ENCODE data around the gene PLEKHG4B.
"Not testable (repeated sequence)": the region's sequence is repeated elsewhere in the genome, so short reads cannot be mapped to it uniquely, and the experiment has no call there.

The PLEKHG4B gene, protein sequence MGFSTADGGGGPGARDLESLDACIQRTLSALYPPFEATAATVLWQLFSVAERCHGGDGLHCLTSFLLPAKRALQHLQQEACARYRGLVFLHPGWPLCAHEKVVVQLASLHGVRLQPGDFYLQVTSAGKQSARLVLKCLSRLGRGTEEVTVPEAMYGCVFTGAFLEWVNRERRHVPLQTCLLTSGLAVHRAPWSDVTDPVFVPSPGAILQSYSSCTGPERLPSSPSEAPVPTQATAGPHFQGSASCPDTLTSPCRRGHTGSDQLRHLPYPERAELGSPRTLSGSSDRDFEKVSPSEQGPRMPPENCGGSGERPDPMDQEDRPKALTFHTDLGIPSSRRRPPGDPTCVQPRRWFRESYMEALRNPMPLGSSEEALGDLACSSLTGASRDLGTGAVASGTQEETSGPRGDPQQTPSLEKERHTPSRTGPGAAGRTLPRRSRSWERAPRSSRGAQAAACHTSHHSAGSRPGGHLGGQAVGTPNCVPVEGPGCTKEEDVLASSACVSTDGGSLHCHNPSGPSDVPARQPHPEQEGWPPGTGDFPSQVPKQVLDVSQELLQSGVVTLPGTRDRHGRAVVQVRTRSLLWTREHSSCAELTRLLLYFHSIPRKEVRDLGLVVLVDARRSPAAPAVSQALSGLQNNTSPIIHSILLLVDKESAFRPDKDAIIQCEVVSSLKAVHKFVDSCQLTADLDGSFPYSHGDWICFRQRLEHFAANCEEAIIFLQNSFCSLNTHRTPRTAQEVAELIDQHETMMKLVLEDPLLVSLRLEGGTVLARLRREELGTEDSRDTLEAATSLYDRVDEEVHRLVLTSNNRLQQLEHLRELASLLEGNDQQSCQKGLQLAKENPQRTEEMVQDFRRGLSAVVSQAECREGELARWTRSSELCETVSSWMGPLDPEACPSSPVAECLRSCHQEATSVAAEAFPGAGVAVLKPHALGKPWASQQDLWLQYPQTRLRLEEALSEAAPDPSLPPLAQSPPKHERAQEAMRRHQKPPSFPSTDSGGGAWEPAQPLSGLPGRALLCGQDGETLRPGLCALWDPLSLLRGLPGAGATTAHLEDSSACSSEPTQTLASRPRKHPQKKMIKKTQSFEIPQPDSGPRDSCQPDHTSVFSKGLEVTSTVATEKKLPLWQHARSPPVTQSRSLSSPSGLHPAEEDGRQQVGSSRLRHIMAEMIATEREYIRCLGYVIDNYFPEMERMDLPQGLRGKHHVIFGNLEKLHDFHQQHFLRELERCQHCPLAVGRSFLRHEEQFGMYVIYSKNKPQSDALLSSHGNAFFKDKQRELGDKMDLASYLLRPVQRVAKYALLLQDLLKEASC (N-terminal part only)

DNA sequence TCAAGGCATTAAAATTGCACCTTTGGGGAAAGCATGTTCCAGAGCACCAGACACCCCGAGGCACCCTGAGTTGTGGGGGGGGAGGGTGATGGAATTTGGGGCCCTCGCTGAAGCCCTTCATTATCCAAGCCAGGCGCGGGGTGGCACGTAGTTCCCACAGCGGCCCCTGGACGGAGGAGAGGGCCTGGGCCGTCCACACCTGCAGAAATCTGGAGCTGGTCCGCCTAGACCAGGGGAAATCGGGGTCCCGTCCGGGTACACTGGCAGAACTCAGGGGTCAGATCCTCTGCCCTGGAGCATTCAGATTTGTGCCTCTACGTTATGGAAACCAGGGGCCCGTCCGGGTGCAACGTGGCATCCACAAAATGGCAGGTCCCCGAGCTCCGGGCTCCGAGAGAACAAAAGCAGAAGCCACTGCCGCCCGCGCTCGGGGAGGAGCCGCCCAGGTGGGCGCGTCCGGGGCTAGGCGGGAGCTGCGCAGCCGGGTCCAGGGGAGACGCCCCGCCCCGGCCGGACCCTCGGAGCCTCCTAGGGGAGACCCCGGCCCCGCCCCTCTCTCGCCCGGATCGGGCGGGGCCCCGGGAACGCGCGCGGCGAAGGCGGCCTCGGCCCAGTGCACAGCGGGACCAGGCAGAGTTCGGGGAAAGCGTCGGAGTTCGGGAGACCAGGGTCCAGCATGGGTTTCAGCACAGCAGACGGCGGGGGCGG, at the start of gene PLEKHG4B:
TSS of gene PLEKHG4B (plus strand) at position 613 of the 708 bp plus-strand sequence. CDS start at position 677, 64 bp downstream.
- peak; percentile 72 for DNase-seq

DNA sequence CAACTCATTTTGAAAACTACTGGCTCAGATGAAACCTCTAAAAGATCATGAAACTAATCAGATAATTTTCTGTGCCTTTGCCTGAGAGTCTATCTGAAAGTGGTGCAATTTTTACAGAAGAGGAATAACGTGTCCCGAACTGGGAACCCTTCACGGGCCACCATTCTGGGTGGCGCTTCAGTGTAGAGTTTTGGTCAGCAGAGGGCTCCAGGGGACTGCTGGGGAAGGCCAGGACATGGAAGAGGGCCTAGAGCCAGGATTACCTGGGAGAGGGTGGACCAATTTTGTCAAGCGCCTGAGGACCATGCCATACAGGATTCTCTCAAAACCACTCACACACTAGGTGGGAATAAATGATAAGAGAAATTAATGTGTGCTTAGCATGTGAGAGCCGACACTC, 49.7 kb upstream of the PLEKHG4B start:
- no peak for DNase-seq

DNA sequence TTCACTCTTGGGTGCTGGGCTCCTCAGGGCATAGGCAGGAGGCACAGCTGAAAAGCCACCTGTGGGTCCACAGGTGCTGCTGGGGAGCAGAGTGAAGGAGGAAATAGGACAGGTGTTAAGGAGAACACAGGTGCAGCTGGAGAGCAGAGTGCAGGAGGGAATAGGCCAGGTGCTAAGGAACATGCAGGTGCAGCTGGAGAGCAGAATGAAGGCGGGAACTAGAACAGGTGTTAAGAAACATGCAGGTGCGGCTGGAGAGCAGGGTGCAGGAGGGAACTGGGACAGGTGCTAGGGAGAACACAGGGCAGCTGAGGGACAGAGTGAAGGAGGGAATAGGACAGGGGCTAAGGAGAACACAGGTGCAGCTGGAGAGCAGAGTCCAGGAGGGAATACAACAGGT, 43.8 kb upstream of the PLEKHG4B start:
- DNase-seq = no peak

DNA sequence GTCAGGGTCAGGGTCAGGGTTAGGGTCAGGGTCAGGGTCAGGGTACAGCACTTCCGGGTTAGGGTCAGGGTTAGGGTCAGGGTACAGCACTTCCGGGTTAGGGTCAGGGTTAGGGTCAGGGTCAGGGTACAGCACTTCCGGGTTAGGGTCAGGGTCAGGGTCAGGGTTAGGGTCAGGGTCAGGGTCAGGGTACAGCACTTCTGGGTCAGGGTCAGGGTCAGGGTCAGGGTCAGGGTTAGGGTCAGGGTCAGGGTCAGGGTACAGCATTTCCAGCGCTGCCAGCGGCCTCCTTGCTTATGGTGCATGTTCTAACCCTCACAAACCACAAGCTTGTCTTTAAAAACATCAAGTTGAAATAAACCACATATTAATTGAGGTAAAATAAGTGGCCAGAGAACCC, 42.4 kb upstream of the PLEKHG4B start:
- not testable (repeated sequence) for DNase-seq

DNA sequence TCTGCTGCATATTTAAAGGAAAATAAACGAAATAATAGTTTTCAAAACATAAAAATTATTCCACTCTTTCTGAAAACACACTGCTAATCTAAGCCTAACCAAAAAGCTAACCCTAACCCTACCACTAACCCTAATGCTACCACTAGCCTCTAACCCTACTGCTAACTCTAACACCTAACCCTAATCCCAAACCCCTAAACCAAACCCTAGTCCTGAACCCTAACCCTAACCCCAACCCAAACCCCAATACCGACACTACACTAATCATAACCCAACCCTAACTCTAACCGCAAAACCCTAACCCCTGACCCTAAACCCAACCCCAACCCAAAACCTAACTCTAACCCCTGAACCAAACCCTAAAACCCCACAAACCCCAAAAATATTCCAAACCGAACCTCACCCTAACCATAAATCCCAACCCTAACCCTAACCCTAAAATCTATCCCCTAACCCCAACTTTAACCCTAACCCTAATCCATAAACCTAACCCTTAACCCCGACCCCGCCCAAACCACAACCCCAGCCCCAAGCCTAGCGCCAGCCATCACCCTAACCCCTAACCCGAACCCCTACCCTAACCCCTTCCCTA, 41.9 kb upstream of the PLEKHG4B start:
- no peak for DNase-seq

DNA sequence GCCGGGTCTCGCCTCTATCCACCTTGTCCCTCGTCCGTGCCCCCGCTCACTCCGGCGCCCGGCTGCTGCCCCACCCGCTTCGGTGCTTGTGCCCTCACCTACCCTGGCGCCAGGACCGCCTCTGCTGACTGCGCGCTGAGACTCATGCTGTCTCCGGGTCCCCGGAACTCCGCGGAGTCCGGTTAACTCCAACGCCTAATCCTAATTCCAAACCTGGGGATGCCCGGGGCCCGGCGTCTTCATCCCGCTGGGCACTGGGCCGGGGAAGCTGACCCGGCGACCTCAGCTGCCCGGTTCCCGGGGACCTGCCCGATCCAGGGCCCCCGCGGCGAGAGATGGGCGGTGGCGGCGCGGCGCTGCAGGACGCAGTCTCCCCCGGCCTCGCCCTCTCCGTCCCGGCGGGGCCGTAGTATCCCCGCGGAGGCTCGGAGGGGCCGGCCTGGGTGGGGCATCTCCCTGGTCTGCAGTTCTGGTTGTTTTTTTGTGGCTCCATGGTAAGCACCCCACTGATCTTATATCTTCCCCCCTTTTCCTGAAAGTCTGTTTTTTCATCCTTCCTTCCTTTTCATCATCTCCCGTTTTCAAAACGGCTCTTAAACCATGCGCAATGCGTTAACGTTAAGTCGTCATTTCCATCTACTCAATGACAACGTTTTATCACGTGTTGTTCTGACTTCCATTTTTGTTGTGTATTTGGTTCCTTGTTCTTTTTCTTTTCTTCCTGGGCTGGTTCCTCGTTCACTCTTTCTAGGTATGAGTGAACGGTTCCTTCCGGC, 41.1 kb upstream of the PLEKHG4B start:
- no peak for DNase-seq

DNA sequence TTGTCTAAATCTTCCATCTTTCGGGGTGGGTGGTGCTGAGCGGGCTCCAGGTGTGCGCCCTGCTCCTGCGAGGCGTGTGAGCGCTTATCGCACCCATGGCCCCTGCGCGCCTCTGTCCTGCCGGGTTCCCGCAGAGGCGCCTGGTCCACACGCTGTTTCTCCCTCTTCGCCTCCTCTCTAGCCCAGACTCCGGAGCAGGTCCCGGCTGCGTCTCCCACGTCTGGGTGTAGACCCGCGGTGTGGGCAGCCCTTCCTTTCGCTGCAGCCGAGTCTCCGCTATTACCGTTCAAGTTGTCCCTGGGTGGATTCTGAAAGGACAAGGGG, 40.5 kb upstream of the PLEKHG4B start:
- DNase-seq = no peak

DNA sequence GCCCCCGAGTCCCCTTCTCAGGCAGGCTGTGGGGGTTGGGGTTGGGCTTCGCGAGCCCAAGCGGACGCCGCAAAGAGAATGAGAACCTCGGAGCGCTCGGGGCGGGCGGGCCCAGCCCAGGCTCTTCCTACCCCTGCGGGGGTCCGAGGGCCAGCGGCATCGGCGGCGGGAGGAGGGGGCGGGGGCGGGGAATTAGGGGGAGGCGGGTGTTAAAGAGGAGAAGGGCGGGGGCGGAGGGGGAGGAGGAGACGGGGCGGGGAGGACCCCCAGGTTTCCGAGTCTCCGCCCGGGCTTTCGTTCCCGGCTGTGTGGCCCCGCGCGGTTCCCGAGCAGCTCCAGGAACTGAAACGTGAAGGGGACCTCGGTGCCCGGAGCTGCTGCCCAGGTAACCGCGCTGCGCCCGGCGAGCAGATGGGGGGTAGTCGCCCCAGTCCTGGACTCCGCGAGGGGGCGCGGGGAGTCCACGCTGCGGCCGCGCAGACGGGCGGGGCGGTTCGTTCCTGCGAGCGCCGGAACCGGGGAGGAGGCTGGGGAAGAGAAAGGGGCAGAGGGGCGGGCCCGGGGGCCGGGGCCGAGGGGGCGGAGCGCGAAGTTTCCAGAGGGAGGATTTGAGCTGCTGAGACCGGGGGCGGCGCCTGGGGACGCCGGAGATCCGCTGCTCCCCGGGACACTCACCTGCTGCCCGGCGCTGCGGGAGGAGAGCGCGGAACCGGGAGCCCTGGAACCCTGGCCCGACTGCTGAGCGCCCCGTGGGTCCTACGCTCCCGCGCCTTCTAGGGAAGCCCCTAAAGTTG, 38.4 kb upstream of the PLEKHG4B start:
- peak; percentile 45 for DNase-seq

DNA sequence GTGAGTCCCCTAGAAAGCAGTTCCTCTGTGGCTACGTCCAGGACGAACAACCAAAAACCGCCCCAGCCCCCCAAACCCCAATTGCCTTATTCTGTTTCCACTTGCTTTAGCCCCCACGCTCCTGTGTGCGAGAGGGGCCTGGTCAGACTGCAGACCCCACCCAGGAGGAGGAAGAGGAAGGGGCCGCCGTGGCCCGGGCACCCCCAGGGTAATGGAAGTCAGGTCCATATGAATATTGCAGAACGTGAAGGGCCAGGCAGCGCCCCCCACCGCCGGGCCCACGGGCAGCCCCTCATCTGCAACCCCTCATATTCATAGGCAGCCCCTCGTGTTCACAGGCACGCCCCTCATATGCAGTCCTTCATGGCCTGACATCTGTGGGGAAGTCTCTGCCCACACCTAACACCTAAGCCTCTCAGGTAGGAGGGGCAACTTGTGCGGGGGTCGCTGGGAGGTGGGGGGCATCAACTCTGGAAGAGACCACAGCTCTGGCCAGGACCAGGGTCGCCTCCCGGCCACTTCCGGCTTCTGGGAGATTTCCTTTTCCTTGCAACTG, 37.7 kb upstream of the PLEKHG4B start:
- DNase-seq = no peak

DNA sequence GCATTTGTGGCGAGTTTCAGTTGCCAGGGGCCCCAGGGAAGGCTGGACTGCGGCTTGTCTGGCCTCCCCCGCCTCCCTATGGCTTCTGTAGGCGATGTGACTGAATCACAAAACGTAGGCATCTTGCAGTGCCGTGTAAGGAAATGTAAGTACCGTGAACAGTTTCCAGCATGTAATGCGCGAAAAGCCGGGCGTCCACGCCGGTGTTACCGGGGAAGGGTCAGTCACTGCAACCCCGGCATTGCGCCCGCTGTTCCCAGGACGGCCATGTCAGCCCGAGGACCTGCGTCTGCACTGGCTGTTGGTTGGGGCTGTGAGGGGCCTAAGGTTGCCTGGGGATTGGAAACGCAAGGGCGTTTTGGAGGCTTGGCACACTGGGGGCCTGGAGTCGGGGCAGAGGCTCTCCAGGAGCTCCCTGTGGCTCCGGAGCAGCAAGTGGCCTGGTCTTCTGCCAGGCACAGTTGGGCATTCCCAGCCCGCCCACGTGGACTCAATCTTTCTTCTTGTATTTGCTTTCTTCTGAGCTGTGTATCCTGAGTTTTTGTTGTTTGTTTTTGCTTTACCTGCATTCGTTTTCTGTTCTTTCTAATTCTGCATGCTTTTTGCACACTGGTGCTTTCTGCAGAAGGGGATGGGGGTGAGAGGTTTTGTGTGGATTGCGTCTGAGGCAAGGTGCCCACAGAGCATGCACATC, 36.9 kb upstream of the PLEKHG4B start:
- DNase-seq = no peak

DNA sequence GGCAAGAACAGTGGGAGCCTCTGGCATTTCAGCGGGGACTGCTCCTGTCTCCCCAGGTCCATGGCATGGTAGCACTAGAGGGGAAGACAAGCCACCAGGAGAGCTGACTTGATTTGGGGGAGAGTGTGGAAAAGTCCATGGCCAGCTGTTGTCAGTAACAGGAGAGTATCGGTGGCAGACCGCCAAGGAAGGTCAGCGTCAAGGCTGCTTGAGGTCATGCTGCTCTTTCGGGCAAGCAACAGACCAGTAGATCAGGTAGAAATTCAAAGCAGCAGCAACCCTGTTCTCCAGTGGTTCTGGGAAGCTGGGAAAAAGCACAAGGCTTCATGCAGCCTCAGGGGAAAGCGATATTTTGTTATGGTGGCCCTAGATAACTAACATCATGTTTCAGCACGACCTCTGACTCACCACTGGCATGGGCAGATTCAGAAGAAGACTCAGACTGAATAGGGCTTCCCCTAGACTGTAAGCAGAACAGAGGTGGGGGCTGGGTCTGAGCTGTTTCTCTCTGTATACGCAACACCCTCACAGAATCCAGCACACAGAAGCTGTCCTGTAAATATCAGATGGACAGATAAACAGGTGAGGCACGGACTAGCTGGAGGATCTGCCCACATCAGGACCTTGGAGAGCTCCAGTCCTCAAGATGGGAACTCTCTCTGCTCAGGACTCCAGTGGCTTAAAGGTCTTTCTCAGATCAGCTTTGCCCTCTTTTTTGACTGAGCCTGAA, 35.2 kb upstream of the PLEKHG4B start:
- peak; percentile 62 for DNase-seq

DNA sequence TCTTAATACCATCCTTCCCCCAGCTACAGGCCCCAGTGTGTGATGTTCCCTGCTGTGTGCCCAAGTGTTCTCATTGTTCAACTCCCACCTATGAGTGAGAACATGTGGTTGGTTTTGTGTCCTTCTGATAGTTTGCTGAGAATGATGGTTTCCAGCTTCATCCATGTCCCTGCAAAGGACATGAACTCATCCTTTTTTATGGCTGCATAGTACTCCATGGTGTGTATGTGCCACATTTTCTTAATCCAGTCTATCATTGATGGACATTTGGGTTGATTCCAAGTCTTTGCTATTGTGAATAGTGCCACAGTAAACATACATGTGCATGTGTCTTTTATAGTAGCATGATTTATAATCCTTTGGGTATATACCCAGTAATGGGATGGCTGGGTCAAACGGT, 31.7 kb upstream of the PLEKHG4B start:
- DNase-seq = not testable (repeated sequence)

DNA sequence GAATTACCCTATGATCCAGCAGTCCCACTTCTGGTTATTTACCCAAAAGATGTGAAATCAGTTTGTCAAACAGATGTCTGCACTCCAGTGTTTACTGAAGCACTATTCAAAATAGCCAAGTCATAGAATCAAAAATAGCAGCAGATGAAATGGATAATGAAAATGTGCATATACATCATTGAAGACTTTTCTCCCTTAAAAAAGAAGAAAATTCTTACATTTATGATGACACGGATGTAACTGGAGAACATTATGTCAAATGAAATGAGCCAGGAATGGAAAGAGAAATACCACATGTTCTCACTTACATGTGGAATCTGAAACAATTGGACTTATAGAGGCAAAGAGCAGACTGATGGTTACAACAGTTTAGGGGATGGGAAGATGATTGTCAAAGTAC, 21.5 kb upstream of the PLEKHG4B start:
- no peak for DNase-seq

DNA sequence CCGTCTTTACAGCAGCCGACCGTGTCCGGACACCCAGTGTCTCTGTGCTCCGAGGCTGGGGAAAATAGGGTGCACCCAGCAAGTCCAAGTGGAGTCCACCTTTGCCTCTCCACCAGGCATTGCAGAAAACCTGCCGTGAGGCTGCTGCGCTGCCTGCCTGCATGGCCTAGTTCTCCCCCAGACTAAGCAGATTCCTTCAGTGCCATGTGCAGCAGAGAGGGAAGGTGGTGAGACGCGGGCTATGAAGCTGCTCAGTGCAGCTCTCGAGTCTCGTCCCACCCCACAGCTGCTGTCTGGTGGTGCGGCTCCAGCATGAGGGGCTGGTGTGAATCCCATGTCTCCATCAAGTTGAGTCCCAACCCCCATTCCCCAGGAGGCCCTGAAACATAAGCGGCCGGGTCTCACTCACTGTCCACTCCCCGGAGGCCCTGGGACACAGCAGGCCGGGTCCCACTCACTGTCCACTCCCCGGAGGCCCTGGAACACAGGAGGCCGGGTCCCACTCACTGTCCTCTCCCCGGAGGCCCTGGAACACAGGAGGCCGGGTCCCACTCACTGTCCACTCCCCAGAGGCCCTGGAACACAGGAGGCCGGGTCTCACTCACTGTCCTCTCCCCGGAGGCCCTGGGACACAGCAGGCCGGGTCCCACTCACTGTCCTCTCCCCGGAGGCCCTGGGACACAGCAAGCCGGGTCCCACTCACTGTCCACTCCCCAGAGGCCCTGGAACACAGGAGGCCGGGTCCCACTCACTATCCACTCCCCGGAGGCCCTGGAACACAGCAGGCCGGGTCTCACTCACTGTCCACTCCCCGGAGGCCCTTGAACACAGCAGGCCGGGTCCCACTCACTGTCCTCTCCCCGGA, 19.4 kb upstream of the PLEKHG4B start:
- DNase-seq = not testable (repeated sequence)

DNA sequence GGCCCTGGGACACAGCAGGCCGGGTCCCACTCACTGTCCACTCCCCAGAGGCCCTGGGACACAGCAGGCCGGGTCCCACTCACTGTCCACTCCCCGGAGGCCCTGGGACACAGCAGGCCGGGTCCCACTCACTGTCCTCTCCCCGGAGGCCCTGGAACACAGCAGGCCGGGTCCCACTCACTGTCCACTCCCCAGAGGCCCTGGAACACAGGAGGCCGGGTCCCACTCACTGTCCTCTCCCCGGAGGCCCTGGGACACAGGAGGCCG, 18.9 kb upstream of the PLEKHG4B start:
- not testable (repeated sequence) for DNase-seq

DNA sequence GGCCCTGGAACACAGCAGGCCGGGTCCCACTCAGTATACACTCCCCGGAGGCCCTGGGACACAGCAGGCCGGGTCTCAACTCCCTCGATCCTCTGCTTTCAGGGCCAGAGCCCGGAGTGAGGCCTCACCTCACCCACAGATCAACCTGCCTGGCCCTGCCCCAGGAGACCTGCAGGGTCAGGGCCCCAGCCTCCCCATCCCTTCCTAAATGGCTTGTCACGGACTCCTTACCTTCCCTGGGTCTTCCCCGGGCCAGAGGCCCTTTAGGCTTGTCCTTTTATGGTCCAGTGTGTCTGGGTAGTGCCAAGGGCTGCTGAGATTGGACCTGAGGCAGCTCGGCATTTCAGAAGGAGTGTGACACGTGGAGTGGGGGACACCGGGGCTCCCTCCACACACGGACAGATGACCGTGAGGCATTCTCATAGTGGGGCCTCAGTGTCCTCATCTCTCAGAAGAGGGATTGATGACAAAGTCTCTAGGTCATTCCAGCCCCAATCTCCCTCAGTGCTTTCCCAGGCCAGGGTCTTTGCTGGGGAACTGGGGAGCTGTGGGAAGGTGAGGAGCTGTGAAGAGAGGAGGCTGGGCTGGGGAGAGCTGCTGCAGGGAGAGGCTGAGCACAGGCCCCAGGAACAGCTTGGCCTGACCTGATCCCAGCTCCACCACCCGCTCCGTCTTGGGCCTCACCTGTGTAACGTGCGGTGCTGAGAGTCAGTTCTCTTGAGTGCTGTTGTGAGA, 18.0 kb upstream of the PLEKHG4B start:
- DNase-seq = no peak

DNA sequence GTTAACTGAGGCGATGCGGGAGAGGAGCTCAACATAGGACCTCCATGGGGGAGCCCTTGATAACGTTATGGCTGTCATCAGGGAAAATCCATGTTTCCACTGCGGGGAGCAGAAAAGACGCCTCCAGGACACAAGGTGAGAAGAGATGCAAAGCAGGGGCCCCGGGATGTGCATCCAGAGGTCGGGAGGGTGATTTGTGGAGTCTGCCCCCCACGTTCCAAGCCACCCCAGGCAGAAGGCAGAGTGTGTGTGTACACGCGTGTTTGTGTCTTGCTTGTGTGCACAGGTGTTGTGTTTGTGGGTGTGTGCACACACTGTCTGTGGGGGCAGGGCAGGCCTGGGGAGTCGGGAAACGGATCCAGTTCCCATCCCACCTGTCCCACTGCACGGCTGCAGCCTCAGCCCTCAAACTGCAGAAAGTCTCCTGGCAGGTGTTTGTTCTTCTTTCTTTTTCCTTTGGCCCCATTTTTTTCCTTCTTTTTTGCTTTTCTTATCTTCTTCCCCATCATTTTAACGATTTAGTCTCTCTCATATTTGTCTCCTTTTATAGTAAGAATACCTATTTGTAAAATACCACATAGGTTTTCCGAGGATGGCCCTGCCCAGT, 17.4 kb upstream of the PLEKHG4B start:
- no peak for DNase-seq
